Measurements from ENCODE around the gene MRPL4. TPM values are rescaled to one million over a fixed set of nuclear protein-coding genes. Genes with fewer than 3 reads are reported as not detected.

Gene MRPL4
- total RNA-seq, 4 donors from 2014 or later = 77.6 to 105 (median 92.6) TPM

DNA sequence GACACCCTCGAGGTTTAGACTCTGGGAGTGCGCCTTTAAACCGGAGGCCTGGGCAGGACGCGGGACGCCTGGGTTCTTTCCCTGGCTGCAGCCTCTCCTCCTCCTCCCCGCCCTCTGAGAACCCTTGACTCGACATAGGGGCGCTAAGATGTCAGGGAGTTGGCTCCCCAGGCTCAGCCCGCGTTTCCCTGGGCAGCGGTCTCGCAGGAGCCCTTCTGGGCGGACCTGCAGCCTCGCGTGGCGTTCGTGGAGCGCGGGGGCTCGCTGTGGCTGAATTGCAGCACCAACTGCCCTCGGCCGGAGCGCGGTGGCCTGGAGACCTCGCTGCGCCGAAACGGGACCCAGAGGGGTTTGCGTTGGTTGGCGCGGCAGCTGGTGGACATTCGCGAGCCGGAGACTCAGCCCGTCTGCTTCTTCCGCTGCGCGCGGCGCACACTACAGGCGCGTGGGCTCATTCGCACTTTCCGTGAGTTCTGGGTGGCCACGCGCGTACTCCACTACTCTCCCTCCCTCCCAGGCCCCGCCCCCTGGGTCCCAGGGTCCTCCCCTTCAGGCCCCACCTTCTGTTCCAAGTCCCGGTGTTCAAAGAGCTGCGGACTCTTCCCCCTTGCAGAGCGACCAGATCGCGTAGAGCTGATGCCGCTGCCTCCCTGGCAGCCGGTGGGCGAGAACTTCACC, 39.0 kb downstream of the MRPL4 start:
- Histone ChIP-seq H3K4me1 (peaks cover 69 to 100% (median 70%) of the 10 kb centered on the region in 3 donors), H3K36me3 (no peaks in the 10 kb centered on the region), H3K27me3 (peaks cover 27 to 93% (median 41%) of the 10 kb centered on the region in 4 donors), H3K4me3 (peak overlapping the region; percentile 18 to 66 (median 41)), H3K9me3 (no peaks in the 10 kb centered on the region), H3K27ac (peak overlapping the region in 2 of 4 donors; percentile 36 to 52)
- 0 to 2% methylated on average over 6 of the region's 57 CpGs for WGBS, 2 donors
- DNase-seq = no peak
- intact Hi-C loops (cut with DNase I) = no loop called here
- TF ChIP-seq POLR2A (IDR thresholded peaks at IDR 0.05) = peak in 1 of 4 donors; percentile 46
- TF ChIP-seq, protein P1, sequence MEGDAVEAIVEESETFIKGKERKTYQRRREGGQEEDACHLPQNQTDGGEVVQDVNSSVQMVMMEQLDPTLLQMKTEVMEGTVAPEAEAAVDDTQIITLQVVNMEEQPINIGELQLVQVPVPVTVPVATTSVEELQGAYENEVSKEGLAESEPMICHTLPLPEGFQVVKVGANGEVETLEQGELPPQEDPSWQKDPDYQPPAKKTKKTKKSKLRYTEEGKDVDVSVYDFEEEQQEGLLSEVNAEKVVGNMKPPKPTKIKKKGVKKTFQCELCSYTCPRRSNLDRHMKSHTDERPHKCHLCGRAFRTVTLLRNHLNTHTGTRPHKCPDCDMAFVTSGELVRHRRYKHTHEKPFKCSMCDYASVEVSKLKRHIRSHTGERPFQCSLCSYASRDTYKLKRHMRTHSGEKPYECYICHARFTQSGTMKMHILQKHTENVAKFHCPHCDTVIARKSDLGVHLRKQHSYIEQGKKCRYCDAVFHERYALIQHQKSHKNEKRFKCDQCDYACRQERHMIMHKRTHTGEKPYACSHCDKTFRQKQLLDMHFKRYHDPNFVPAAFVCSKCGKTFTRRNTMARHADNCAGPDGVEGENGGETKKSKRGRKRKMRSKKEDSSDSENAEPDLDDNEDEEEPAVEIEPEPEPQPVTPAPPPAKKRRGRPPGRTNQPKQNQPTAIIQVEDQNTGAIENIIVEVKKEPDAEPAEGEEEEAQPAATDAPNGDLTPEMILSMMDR (IDR thresholded peaks at IDR 0.05) = no peak

DNA sequence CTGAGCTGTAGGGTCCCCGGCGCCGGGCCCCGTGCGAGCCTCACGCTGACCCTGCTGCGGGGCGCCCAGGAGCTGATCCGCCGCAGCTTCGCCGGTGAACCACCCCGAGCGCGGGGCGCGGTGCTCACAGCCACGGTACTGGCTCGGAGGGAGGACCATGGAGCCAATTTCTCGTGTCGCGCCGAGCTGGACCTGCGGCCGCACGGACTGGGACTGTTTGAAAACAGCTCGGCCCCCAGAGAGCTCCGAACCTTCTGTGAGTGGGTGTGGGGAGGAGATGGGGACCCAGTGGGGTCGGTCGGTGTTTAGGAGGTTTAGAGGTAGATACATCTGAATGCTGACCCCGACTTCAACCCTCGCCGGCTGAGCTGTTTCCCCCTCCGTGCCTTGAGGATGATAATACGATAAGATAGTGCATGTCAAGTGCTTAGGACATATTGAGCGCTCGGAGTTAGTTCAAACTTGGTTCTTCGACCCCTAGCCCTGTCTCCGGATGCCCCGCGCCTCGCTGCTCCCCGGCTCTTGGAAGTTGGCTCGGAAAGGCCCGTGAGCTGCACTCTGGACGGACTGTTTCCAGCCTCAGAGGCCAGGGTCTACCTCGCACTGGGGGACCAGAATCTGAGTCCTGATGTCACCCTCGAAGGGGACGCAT, 39.7 kb downstream of the MRPL4 start:
- no peaks in the 10 kb centered on the region for H3K36me3 ChIP-seq
- DNase-seq = no peak
- peaks cover 64 to 100% (median 68%) of the 10 kb centered on the region in 3 donors for H3K4me1 ChIP-seq
- H3K27ac ChIP-seq = peak overlapping the region in 2 of 4 donors; percentile 36 to 52
- no peak for TF ChIP-seq POLR2A (IDR thresholded peaks at IDR 0.05)
- TF ChIP-seq, protein P1 (IDR thresholded peaks at IDR 0.05) = no peak
- intact Hi-C loops (cut with DNase I) = no loop called here
- 0 to 2% methylated on average over 3 to 11 of the region's 49 CpGs for WGBS, 2 donors
- no peaks in the 10 kb centered on the region for H3K9me3 ChIP-seq
- H3K27me3 ChIP-seq = peaks cover 27 to 100% (median 41%) of the 10 kb centered on the region in 4 donors
- H3K4me3 ChIP-seq = peak overlapping the region; percentile 18 to 66 (median 41)

DNA sequence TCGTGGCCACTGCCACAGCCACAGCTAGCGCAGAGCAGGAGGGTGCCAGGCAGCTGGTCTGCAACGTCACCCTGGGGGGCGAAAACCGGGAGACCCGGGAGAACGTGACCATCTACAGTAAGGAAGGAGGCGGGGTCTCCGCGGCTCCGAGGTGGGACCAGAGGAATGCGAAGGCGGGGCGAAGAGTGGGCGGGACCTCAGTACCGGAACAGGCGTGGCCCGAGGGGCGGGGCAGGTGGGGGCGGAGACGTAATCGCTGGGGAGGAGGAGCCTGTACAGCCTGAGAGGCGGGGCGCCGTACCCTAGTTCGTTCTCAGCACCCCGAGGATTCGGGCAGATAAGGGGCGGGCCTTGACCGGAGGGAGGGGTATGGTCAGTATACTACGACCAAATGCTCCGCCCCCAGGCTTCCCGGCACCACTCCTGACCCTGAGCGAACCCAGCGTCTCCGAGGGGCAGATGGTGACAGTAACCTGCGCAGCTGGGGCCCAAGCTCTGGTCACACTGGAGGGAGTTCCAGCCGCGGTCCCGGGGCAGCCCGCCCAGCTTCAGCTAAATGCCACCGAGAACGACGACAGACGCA, 40.3 kb downstream of the MRPL4 start:
- H3K36me3 ChIP-seq = no peaks in the 10 kb centered on the region
- no peak for TF ChIP-seq POLR2A (IDR thresholded peaks at IDR 0.05)
- TF ChIP-seq, protein P1 (IDR thresholded peaks at IDR 0.05) = no peak
- H3K27ac ChIP-seq = peak overlapping the region in 1 of 4 donors; percentile 52
- no peaks in the 10 kb centered on the region for H3K9me3 ChIP-seq
- H3K4me3 ChIP-seq = peak overlapping the region; percentile 18 to 66 (median 41)
- peaks cover 27 to 99% (median 41%) of the 10 kb centered on the region in 4 donors for H3K27me3 ChIP-seq
- WGBS, 2 donors = 5 to 8% methylated on average over 10 to 27 of the region's 45 CpGs
- peaks cover 58 to 95% (median 63%) of the 10 kb centered on the region in 3 donors for H3K4me1 ChIP-seq
- DNase-seq = no peak
- intact Hi-C loops (cut with DNase I) = no loop called here

DNA sequence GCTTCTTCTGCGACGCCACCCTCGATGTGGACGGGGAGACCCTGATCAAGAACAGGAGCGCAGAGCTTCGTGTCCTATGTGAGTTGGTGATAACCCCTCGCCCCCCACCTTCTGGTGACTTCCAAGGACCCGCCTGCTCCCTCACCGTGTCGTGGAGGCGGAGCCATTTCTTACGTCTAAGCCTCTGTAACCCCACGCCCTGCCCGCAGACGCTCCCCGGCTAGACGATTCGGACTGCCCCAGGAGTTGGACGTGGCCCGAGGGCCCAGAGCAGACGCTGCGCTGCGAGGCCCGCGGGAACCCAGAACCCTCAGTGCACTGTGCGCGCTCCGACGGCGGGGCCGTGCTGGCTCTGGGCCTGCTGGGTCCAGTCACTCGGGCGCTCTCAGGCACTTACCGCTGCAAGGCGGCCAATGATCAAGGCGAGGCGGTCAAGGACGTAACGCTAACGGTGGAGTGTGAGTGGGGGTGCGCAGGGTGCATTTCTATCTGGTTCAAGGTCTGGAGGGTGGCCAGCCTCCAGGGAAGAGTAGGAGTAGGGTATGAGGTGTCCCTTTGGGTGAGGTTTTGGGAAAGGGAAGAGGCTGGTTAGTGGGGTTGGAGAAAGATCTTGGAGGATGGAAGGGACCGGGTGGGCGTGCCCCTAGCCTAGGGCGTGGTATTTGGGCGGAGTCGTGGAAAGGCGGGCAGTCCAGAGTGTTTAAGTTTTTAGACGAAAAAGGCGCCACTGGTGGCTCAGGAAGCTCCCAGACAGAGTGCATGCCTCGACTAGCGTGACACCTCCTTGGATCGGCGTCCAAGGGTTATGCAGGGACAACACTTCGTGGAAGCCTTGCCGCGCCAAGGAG, 41.0 kb downstream of the MRPL4 start:
- Histone ChIP-seq H3K4me1 (peaks cover 55 to 88% (median 57%) of the 10 kb centered on the region in 3 donors), H3K27ac (peak overlapping the region in 1 of 4 donors; percentile 26), H3K36me3 (no peaks in the 10 kb centered on the region), H3K27me3 (peaks cover 27 to 99% (median 41%) of the 10 kb centered on the region in 4 donors), H3K4me3 (peak overlapping the region in 3 of 4 donors; percentile 33 to 66 (median 49)), H3K9me3 (no peaks in the 10 kb centered on the region)
- DNase-seq = no peak
- TF ChIP-seq POLR2A (IDR thresholded peaks at IDR 0.05) = no peak
- TF ChIP-seq, protein P1 (IDR thresholded peaks at IDR 0.05) = no peak
- intact Hi-C loops (cut with DNase I) = no loop called here
- WGBS, 2 donors = 21 to 57% methylated on average over 17 to 23 of the region's 56 CpGs
